GM12878 (cell line): Measurements from ENCODE around the gene CCR7. TPM values are rescaled to one million over a fixed set of nuclear protein-coding genes. Genes with fewer than 3 reads are reported as not detected.

ENCODE experiments used
- ATF2 ChIP-seq: IDR thresholded peaks from 2 replicates; pipeline ENCODE4 v1.6.1; 2012; ENCODE audit warnings: low read length, inconsistent platforms
- ATF3 ChIP-seq: IDR thresholded peaks from 2 replicates; pipeline ENCODE4 v1.6.1; 2011; ENCODE audit warnings: low read depth, mild to moderate bottlenecking, low read length, moderate library complexity, borderline replicate concordance; ENCODE audit errors: extremely low read depth
- ATF7 ChIP-seq: fragments of 450-650 bp; IDR thresholded peaks from 2 replicates; pipeline ENCODE4 v1.6.1; 2016; ENCODE audit warnings: low read depth, mild to moderate bottlenecking
- BACH1 ChIP-seq: fragments of 450-650 bp; IDR thresholded peaks from 2 replicates; pipeline ENCODE4 v1.6.1; 2017; ENCODE audit warnings: mild to moderate bottlenecking, borderline replicate concordance
- CBX3 ChIP-seq: fragments of 200-600 bp; sonication (generic); IDR thresholded peaks from 2 replicates; pipeline ENCODE4 v1.6.1; 2016; ENCODE audit warnings: low read depth, borderline replicate concordance
- FOXM1 ChIP-seq: IDR thresholded peaks from 2 replicates; pipeline ENCODE4 v1.6.1; 2012; ENCODE audit warnings: low read depth, mild to moderate bottlenecking, inconsistent platforms, low read length, moderate library complexity
- HDAC6 ChIP-seq: fragments of 200-600 bp; sonication (generic); IDR thresholded peaks from one replicate; pipeline ENCODE4 v1.8.0; 2017; ENCODE audit warnings: antibody characterized with exemption; ENCODE audit not compliant: unreplicated experiment
- IRF5 ChIP-seq: fragments of 450-650 bp; IDR thresholded peaks from 2 replicates; pipeline ENCODE4 v1.6.1; 2017; ENCODE audit warnings: borderline replicate concordance
- JUND ChIP-seq: IDR thresholded peaks from 2 replicates; pipeline ENCODE4 v1.6.1; 2012; ENCODE audit warnings: low read depth, mild to moderate bottlenecking, low read length, improper control_type of control experiment, moderate library complexity
- LARP7 ChIP-seq: fragments of 450-650 bp; IDR thresholded peaks from 2 replicates; pipeline ENCODE4 v1.6.1; 2017; ENCODE audit warnings: mild to moderate bottlenecking
- MYC ChIP-seq: IDR thresholded peaks from 2 replicates; pipeline ENCODE4 v1.6.1; 2011; ENCODE audit warnings: mild to moderate bottlenecking, low read length, moderate library complexity, inconsistent platforms; ENCODE audit not compliant: insufficient read depth, insufficient replicate concordance, insufficient read length, severe bottlenecking
- NFYB ChIP-seq: IDR thresholded peaks from 2 replicates; pipeline ENCODE4 v1.6.1; 2011; ENCODE audit warnings: low read depth, mild to moderate bottlenecking, low read length, improper control_type of control experiment, moderate library complexity; ENCODE audit not compliant: insufficient read depth
- SRF ChIP-seq, 2 experiments: IDR thresholded peaks; 2 replicates each; pipeline ENCODE4 v1.6.1; 2011; ENCODE audit warnings: low read depth in 2 of 2, low read length in 2 of 2, mild to moderate bottlenecking in 1 of 2, moderate library complexity in 1 of 2
- TCF12 ChIP-seq: IDR thresholded peaks from 2 replicates; pipeline ENCODE4 v1.6.1; 2011; ENCODE audit warnings: low read depth, mild to moderate bottlenecking, low read length
- YY1 ChIP-seq: IDR thresholded peaks from 2 replicates; pipeline ENCODE4 v1.6.1; 2011; ENCODE audit warnings: low read depth, mild to moderate bottlenecking, low read length
- ZNF207 ChIP-seq: fragments of 450-650 bp; IDR thresholded peaks from 2 replicates; pipeline ENCODE4 v1.6.1; 2014; ENCODE audit warnings: antibody characterized with exemption, mild to moderate bottlenecking, borderline replicate concordance
- ZZZ3 ChIP-seq: IDR thresholded peaks from 2 replicates; pipeline ENCODE4 v1.6.1; 2011; ENCODE audit warnings: low read depth; ENCODE audit not compliant: control insufficient read depth, insufficient read length
- polyA plus RNA-seq, 11 experiments: library from polyadenylated mRNA; depleted of rRNA in 4 of 11; unstranded in 6 of 11; stranded (reverse) in 5 of 11; fragments of >200 nt; fragmentation: Nextera tagmentation in 4 of 11; fragmentation: Illumina TruSeq in 1 of 11; extraction: Ambion mirVana in 4 of 11; extraction: Trizol in 1 of 11; gene quantifications; 1 replicate in 1 of 11; 2 replicates in 10 of 11; pipeline versions ENCODE4 v1.2.1 to v1.2.3, GENCODE V29; 2011 to 2016; ENCODE audit warnings: inconsistent platforms in 2 of 11, missing spikeins in 2 of 11, low read depth in 1 of 11
- total RNA-seq, 4 experiments: library from RNA; depleted of rRNA in 3 of 4; stranded (reverse); fragments of >200 nt in 3 of 4; fragmentation: Illumina TruSeq in 1 of 4; extraction: Trizol in 1 of 4; gene quantifications; 2 replicates each; pipeline versions ENCODE4 v1.2.1 to v1.2.3, GENCODE V29; 2013 to 2021
- TF ChIP-seq, protein P1 (sequence below): fragments of 450-650 bp; IDR thresholded peaks from 2 replicates; pipeline ENCODE4 v1.6.1; 2016; ENCODE audit warnings: mild to moderate bottlenecking, moderate library complexity, borderline replicate concordance
- TF ChIP-seq, protein P2 (sequence below): IDR thresholded peaks from 2 replicates; pipeline ENCODE4 v1.6.1; 2011; ENCODE audit warnings: low read depth, low read length, improper control_type of control experiment, borderline replicate concordance
- TF ChIP-seq, protein P3 (sequence below): IDR thresholded peaks from 2 replicates; pipeline ENCODE4 v1.6.1; 2011; ENCODE audit warnings: mild to moderate bottlenecking, low read depth, low read length, moderate library complexity; ENCODE audit not compliant: insufficient replicate concordance

The CCR7 gene
- total and polyA plus RNA-seq, 10 of the 15 experiments (the other 5 are each of a cell fraction or from before 2014, with no cell fraction given), result 131 to 1,171 (median 260) TPM

DNA sequence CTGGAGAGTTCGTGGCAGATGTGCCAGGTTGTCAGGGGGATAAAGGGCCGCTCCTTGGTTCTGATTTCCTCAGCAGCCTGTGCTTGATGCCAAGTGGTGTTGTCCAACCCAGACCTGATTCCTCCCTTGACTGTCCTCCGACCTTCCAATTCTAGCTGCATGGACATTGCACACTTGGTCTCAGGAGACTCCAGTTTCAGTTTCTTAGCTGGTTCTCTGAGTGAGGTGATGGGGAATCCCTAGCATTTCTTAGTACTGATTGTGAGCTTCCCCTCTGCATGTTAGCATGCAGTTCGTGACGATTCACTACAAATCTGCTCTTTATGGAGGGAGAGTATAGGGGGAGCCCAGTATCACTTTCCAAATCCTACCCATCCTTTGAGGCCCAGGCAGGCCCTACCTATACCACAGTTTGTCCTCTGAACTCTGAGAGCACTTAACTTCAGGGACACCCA is 12.4 kb upstream of the CCR7 start (continued):
- TF ChIP-seq, protein P1, sequence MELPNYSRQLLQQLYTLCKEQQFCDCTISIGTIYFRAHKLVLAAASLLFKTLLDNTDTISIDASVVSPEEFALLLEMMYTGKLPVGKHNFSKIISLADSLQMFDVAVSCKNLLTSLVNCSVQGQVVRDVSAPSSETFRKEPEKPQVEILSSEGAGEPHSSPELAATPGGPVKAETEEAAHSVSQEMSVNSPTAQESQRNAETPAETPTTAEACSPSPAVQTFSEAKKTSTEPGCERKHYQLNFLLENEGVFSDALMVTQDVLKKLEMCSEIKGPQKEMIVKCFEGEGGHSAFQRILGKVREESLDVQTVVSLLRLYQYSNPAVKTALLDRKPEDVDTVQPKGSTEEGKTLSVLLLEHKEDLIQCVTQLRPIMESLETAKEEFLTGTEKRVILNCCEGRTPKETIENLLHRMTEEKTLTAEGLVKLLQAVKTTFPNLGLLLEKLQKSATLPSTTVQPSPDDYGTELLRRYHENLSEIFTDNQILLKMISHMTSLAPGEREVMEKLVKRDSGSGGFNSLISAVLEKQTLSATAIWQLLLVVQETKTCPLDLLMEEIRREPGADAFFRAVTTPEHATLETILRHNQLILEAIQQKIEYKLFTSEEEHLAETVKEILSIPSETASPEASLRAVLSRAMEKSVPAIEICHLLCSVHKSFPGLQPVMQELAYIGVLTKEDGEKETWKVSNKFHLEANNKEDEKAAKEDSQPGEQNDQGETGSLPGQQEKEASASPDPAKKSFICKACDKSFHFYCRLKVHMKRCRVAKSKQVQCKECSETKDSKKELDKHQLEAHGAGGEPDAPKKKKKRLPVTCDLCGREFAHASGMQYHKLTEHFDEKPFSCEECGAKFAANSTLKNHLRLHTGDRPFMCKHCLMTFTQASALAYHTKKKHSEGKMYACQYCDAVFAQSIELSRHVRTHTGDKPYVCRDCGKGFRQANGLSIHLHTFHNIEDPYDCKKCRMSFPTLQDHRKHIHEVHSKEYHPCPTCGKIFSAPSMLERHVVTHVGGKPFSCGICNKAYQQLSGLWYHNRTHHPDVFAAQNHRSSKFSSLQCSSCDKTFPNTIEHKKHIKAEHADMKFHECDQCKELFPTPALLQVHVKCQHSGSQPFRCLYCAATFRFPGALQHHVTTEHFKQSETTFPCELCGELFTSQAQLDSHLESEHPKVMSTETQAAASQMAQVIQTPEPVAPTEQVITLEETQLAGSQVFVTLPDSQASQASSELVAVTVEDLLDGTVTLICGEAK, result no peak
- TF ChIP-seq ATF7 (peak; percentile 96), IRF5 (no peak), ATF2 (peak; percentile 86), CBX3 (no peak), ZNF207 (peak; percentile 63; the same call in 1 of the 2 replicates), ZZZ3 (no peak), TCF12 (peak; percentile 78), YY1 (0 out of 2 replicates have a peak, but pooled peaks have one; percentile 11), HDAC6 (no peak), SRF (IDR thresholded peaks at IDR 0.05; ENCODE audit: low read depth in 2 of 2, low read length in 2 of 2) (no peak), ATF3 (no peak), FOXM1 (peak; percentile 94), LARP7 (no peak), NFYB (no peak), MYC (no peak), BACH1 (peak; percentile 74; the same call in 1 of the 2 replicates), JUND (peak; percentile 48; the same call in 1 of the 2 replicates)
- TF ChIP-seq, protein P2, sequence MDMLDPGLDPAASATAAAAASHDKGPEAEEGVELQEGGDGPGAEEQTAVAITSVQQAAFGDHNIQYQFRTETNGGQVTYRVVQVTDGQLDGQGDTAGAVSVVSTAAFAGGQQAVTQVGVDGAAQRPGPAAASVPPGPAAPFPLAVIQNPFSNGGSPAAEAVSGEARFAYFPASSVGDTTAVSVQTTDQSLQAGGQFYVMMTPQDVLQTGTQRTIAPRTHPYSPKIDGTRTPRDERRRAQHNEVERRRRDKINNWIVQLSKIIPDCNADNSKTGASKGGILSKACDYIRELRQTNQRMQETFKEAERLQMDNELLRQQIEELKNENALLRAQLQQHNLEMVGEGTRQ, result no peak
- TF ChIP-seq, protein P3, sequence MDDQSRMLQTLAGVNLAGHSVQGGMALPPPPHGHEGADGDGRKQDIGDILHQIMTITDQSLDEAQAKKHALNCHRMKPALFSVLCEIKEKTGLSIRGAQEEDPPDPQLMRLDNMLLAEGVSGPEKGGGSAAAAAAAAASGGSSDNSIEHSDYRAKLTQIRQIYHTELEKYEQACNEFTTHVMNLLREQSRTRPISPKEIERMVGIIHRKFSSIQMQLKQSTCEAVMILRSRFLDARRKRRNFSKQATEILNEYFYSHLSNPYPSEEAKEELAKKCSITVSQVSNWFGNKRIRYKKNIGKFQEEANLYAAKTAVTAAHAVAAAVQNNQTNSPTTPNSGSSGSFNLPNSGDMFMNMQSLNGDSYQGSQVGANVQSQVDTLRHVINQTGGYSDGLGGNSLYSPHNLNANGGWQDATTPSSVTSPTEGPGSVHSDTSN, result no peak
- TF ChIP-seq, all 136 proteins: peak for 59
